NCI-H774 (cell line): ENCODE data around the gene C3orf33.
A peak's percentile ranks its signal among the peaks of the same experiment; 100 is the strongest.

Experiments used
- DNase-seq: peaks from one replicate; lab custom pipeline; 2025; lab: John Stamatoyannopoulos, UW

Gene C3orf33

DNA sequence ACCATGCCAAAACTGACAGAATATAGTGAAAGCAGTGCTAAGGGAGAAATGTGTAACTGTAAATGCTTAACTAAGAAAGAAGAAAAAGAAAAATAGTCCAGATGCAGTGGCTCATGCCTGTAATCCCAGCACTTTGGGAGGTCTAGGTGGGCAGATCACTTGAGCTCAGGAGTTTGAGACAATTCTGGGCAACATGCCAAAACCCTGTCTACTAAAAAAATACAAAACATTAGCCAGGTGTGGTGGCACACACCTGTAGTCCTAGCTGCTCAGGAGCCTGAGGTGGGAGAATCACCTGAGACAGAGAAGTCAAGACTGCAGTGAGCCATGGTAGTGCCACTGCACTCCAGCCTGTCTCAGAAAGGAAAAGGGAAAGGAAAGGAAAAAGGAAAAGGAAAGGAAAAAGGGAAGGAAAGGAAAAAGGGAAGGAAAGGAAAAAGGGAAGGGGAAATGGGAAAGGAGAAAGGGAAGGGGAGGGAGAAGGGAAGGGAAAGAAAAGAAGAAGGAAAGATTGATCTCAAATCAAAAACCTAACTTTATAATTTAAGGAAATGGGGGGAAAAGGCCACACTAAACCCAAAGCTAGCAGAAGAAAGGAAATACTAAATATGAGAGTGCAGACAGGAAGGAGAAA is 20.3 kb downstream of the C3orf33 start:
- peak; percentile 3 for DNase-seq

DNA sequence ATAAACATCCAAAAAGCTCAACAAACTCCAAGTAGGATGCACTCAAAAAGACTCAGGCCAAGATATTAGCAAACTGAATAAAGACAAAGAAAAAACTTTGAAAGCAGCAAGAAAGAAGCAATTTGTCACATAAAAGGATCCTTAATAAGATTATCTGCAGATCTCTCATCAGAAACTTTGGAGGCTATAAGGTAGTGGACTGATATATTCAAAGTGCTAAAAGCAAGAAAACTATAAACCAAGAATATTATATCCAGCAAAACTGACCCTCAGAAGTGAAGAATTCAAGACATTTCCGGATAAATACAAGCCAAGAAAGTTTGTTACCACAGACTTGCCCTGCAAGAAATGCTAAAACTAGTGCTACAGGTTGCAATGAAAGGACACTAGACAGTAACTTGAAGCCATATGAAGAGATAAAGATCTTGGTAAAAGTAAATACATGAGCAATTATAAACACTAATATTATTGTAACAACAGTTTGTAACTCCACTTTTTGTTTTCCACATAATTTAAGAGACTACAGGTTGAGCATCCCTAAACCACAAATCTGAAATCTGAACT is 23.6 kb downstream of the C3orf33 start:
- no peak for DNase-seq

DNA sequence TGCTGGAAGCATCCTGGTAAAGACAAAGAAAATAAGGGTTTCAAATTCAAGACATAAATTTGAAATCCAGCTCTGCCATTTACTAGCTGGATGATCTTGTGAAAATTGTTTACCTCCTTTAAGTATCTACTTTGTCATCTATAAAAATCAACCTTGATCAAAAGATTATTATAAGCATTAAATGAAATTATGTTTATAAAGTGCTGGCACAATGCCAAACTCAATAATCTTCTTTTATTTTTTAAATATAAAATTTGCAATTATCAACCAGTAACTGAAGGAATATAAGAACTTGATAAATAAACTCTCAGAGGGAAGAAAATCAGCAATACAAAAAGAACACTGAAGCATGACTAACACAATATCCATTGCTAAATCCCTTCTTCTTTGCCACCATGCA is 25.8 kb downstream of the C3orf33 start:
- no peak for DNase-seq

DNA sequence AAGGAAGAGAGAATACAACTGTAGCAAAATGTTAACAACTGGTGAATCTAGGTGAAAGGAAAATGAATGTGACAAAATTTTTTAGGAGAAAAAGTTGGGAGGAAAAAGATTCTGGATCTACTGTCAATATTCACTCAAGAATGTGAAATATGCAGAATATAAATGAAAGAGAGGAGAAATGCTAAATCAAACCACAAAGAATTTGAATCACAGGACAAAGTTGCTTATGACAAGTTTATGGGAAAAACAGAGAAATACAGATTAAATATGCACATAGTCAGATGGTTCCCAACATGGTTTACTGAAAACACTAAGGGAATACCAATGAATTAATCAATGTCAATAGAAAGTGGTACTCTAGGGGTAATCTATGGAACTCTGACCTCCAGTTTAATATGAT is 27.6 kb downstream of the C3orf33 start:
- DNase-seq, result no peak

DNA sequence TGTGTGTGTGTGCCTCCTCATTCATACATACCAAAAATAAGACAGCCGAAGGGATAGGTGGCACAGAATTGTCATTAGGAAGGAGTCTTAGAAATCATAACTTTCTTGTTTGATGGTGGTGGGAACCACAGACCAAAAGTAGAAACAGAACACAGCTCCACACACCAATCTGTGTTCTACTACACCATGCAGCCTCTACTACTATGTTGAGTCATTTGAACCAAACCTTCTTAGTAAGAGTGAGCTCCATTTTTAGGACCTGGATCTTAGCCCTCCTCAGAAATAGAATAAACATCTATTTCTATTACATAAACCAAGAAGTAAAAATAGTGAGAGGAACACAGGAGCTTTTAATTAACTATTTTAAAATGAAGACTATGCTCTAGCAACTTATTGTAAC is 33.3 kb downstream of the C3orf33 start:
- DNase-seq, result no peak

DNA sequence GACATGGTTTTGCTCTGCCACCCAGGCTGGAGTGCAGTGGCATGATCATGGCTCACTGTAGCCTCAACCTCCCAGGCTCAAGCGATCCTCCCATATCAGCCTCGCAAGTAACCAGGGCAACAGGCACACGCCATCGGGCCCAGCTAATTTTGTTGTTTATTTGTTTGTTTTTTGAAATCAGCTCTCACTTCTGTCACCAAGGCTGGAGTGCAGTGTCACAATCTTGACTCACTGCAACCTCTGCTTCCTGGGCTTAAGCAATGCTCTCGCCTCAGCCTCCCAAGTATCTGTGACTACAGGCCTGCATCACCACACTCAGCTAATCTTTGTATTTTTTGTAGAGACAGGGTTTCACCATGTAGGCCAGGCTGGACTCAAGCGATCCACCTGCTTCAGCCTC is 35.0 kb downstream of the C3orf33 start:
- DNase-seq, result no peak

DNA sequence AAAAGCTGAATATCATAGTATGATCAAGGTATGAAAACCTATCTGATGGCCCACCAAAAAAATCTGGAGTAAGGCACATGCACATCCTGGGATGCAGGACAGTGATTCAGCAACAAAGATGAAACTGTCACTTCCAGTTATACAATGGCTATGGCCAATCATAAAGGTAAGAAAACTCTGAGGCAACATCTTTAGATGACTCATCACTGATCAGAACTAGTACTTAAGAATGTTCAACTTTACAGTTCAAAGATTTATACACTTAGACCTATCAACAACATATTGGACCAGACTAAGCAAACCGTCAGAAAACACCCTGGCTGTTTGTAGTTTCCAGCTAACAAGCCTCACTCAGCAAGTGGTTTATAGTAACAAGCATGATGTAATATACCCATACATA is 39.9 kb downstream of the C3orf33 start:
- DNase-seq, result no peak

DNA sequence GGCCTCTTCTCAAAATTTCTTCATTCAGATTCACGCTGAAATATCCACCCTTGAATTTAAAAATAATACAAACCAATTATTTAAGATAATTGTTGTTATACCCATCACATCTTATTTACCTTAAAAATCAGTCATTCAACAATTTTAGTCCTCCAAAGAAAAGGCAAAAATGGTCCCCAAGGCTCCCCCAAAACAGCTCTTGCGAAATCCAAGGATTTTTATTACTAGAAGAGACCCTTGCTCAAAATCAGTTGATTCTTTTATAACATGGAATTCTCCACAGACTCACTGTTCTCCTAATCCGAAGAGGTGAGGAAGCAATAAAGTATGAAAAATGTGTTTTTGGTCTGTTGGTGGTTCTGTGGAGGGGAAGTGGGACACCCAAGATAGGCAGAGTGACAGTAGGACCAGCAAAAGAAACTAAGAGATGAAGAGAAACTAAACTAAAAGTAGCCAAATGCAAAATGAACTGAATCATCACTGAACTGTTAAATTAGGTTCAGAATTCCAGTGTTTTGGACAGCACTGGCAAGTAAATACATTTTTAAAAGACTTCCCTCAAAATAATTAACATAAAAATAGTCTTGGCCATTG is 42.1 kb downstream of the C3orf33 start:
- DNase-seq, result no peak

DNA sequence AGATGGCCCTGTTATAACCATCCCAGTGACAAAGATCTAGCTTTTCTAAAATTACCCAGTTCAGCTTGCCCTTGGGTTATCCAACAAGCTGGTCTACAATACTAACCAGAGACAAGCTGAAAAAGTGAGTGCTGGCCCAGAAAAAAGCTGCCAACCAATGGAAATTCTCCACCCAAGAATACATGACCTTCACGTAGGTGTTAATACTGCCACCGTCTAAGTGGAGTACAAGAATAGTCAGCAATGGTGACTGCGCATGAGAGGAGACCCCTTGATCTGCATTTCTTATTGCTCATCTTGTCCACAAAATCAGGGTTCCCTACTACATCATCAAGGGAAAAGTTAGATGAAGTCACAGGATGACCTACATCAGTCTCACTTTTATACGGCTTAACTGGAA is 45.4 kb downstream of the C3orf33 start:
- DNase-seq, result no peak

DNA sequence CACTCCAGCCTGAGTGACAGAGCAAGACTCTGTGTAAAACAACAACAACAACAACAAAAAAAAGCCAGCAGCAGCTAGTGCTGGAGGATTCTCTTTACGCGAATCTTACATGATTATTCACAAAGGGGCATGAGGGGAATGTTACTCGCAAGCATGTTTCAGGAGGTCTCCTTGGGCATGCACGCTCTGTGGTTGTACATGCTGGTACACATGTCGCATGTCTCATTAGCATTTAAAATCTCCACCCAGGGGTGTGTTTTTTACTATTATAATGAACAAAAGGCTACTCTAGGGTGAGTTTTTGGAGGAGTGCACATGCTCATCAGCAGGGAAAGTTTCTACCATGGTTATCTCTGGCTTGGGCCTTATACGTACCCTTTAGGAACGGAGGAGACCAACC is 48.5 kb downstream of the C3orf33 start:
- DNase-seq, result no peak

DNA sequence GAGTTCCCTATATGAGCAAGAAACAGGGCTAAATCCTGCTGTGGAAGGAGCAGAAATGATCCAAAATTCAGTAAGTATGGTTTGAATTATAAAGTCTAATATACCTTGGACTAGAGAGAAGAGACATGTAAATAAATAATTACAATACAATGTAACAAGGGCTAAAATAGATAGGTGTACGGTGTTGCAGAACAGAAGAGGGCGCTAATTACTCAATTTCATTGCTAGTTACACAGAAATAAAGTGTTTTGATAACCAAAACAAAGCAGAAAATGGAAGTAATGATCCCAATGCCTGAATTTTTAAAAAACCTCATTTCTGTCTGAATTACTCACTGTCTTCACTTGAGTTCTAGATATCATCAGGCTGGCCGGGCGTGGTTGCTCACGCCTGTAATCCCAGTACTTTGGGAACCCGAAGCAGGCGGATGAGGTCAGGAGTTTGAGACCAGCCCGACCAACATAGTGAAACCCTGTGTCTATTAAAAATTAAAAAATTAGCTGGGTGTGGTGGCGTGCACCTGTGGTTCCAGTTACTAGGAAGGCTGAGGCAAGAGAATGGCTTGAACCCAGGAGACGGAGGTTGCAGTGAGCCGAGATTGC is 52.9 kb downstream of the C3orf33 start:
- DNase-seq, result no peak

DNA sequence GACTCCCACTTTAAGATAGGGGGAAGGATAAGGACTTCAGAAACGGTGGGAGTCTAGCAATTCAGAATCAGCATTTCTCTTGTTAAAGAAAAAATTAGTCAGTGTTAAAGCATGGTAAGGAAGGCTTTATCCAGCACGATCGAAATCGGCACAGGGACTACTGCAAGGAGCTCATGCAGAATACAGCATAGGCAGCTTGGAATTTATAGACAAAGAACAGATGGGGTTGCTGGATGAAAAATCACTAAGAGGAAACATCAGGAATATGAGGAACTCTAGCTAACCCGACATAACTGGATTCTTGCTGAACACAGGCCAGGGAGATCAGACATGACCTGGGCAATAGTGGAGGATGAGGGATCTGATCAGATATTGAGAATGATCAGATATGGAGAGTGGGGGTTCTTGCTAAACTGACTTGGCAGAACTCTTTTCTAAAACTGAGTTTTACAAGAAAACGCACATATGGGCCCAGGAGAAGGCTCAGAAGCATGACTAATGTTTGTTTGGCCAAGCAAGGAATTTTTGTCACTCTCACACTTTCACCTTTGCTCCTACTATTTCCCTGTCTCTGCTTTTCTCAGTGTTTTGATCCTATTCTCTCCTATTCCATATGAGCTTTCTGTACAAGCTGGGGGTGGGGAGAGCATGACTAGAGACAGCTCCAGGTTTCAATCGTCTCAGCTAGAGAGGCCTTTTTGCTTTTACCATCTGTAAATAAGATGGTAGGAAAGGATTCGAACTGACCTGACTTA is 57.3 kb downstream of the C3orf33 start:
- DNase-seq, result no peak

DNA sequence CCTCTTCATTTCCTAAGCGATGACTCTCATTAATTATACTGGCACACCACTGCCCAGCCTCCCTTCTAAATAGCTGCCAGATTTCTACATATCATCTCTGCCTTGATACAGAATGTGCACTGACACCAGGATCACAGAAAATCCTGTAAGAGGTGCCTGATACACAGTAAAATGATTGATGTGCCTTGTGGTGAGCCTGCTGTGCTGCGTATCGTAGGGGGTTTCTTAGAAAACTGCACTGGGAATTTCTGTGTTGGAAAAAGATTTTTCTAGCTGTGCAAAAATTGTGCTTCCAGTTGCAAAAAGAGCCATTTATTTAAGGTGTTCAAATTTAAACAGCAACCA is 58.2 kb downstream of the C3orf33 start:
- DNase-seq, result no peak

DNA sequence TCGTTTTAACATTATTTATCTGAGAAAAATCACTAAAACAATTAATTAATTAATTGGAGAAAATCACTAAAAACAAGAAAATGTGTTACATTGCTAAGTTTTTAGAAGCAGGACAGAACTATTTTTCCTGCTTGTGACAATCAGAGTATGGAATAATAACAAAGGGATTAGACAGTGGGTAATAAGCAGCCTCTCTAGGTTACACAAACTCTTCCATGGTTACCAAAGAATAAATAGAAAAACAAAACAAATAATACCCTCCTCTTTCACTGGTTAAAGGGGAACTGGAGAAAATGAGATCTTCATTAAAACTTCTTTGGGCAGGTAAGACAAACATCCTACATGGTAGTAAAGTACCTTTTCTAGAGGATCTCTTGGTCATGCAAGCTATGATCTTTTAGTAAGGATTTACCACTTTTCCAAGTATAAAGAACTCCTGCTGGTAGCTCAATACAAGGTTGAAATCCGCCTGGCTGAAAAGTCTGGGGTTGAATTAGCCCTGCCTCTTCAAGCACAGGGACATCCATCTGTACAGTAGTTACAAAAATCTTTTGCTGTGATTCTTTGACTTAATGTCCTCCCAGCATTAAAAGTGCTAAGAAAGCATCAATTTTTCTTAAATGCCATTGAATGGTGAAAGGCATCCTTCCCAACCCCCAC is 58.7 kb downstream of the C3orf33 start:
- DNase-seq, result peak; percentile 14

DNA sequence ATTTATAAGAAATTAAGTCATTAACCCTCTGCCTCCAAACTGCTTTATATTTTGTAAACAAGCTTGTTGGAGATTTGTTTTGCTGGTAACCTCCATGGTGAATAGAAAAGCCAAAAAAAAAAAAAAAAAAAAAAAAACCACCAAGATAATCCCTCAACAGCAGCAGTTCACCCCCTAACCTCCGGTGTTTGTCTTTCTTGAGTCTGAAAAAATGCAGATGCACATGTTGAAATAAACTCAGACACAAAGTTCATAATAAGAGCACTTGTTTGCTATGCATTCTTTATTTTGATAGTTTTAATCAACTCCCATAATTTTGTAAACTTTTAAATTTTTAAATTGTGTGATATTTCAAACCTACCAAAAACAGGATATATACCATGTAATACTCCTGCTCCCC is 59.4 kb downstream of the C3orf33 start:
- no peak for DNase-seq

DNA sequence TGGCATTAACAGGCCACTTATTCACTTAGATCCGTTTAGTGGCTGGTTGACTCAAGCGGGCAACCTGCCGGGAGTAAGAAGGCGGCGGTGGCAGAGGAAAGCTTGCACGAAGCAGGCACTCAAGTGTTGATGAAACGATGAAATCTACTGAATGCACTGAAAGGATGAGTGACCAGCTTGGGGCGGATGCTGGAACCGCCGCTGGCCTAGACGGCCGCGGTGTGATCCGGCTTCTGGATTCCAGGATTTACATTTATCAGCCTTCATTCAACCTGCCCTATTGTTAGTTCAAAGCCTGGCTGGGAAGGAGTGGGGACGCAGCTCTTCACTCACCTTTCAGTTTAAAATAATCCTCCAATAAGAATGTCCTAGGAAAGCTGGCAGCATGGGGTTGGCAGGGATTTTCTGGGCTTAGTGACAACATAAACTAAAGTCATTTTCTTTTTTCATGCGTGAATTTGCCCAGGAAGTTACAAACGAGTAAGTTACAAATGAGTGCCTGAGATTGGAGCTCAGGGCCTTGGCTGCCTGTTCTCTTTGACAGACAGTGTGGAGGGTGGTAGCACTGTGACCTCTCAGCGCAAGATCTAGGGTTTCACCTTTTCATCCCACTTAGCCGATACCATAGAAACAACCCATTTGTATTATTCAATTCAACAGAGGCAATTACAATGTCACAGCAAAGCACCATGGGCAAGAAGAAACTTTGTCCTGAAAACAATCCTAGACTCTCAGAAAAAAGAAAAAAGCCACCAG is 60.1 kb downstream of the C3orf33 start:
- peak; percentile 57 for DNase-seq

DNA sequence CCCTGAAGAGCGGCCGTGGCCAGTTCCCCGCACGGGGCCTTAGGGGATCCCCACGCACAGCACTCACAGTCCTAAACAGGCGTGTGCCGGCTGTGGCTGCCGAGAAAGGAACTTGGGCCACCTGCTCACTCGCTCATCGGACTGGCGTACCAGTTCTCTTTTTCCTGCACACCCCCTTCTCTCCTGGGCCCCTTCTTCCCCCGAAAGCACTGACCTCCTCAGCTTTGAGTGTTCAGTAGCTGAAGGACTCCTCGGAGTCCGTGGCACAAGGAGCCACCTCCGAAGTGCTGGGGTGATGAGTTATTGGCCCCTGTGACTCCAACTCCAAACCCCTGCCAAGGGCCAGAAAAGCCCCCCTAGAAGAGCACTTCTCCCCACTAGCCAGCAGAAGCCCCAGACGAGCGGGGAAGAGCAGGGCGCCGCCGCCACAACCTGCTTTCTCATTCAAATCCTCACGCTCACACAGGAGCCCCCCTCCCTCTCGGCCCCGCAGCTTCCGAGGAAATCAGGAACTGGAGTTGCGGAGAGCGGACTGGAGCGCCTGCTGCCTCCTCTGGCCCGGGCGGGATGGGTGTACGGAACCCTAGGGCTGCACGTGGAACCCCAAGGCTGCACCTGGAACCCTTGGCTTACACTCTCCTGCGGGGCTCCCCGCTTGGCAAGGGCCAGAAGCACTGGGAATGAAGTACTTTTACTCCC is 61.3 kb downstream of the C3orf33 start, which contains the start of gene PLCH1:
TSS of gene PLCH1 (minus strand) at position 446 of the 699 bp plus-strand sequence. CDS start 40,847 bp downstream, outside the sequence.
- DNase-seq, result peak; percentile 81

DNA sequence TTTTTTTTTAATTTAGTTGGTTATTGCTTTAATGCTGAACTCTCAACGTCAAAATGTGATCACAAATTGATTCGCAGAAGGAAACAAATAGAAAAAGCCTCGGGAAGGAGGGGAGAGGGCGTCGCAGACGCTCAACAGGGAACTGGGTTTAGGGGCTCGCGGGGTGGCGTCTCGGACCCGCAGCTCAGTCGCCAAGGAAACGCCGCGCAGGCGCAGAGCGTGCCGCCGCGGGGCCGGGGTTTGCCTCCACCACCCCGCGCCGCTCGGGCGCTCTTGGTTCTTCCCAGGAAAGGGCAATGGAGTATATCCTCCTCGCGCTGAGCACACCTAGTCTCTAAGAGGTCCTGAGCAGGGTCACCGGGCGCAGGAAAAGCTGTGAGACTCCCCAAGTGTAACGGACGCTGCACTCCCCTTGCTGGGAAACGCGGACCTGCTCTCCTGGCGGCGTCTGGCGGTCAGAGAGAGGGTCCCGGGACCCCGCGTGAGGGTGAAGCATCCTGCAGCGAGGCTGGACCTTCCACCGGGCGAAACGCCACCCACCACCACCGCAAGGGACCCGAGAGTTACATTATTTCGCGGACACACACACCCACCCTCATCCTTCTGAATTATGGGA is 62.0 kb downstream of the C3orf33 start:
- DNase-seq, result peak; percentile 70

DNA sequence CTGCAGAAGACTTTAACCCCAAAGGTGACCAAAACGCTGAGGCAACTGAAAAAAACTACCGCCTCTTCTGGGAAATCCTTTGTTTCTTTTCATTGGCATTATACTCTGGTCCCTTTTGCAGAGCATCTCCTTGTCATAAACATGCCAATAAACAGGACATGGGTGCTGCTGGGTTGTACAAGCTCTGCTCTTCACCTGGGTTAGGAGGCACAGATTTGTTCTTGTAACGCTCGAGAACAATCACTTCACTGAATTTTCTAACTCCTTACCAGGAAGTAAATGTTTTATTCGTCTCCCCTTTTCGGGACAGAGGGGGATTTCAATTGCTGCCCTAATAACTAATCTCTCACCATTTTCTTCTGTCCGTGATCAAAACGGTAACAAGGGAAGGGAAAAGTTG is 62.5 kb downstream of the C3orf33 start:
- DNase-seq, result no peak

DNA sequence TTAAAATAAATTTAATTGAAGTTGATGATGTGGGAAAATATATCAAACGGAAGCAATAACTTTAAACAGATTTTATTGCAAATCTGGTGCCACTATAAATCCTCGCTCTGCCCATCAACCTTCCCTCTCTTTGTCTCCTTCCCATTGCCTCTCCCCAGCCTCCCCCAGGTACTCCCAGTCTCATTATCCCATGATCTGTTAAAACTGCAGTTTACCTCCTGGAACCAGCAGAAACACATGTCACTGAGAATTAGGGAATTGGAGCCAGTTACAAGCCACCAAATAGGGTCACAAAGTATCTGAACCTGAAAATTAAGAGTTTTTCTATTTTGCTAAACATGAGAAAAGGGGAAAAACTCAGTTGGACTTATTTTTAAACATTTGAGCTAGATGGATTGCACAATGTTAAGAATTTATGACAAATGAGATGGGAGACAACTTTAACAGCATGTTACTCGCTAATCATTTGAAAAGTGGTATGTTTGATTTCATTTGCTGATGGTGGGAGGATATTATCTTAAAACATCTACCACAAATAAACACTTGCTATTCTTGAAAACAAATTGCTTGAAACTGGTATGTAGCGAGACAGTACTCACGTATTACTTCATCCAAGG is 63.6 kb downstream of the C3orf33 start:
- DNase-seq, result no peak
